ENCODE results near the gene CDC42BPB.

- TF ChIP-seq, protein P1, sequence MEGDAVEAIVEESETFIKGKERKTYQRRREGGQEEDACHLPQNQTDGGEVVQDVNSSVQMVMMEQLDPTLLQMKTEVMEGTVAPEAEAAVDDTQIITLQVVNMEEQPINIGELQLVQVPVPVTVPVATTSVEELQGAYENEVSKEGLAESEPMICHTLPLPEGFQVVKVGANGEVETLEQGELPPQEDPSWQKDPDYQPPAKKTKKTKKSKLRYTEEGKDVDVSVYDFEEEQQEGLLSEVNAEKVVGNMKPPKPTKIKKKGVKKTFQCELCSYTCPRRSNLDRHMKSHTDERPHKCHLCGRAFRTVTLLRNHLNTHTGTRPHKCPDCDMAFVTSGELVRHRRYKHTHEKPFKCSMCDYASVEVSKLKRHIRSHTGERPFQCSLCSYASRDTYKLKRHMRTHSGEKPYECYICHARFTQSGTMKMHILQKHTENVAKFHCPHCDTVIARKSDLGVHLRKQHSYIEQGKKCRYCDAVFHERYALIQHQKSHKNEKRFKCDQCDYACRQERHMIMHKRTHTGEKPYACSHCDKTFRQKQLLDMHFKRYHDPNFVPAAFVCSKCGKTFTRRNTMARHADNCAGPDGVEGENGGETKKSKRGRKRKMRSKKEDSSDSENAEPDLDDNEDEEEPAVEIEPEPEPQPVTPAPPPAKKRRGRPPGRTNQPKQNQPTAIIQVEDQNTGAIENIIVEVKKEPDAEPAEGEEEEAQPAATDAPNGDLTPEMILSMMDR (IDR thresholded peaks at IDR 0.05) = no peak
- TF ChIP-seq POLR2A (IDR thresholded peaks at IDR 0.05) = no peak
Measured at GRCh38 chr14:103026988-103027387, 30.4 kb downstream of the CDC42BPB start.
